Right lobe of liver (tissue), 4 donors: ENCODE data around the gene FMO2.
A peak's percentile ranks its signal among the peaks of the same experiment; 100 is the strongest.

Experiments
- POLR2A ChIP-seq: fragments of 450-650 bp; IDR thresholded peaks from one replicate; pipeline ENCODE4 v1.6.1; 2017; ENCODE audit warnings: antibody characterized with exemption, mild to moderate bottlenecking
- TF ChIP-seq, protein P1 (sequence below), 4 donors: fragments of 200-600 bp in 3 of 4; fragments of 450-650 bp in 1 of 4; IDR thresholded peaks; one replicate each; pipeline versions ENCODE4 v1.5.1 to v1.8.0; 2016 to 2022; ENCODE audit warnings: antibody characterized with exemption in 4 of 4, mild to moderate bottlenecking in 2 of 4
- donor health status: DM: no; HTN: no; CAD: no.
- donor health status: DM: no; HTN: no; CAD: no.
- donor health status: DM: no; HTN: yes; CAD: no.

DNA sequence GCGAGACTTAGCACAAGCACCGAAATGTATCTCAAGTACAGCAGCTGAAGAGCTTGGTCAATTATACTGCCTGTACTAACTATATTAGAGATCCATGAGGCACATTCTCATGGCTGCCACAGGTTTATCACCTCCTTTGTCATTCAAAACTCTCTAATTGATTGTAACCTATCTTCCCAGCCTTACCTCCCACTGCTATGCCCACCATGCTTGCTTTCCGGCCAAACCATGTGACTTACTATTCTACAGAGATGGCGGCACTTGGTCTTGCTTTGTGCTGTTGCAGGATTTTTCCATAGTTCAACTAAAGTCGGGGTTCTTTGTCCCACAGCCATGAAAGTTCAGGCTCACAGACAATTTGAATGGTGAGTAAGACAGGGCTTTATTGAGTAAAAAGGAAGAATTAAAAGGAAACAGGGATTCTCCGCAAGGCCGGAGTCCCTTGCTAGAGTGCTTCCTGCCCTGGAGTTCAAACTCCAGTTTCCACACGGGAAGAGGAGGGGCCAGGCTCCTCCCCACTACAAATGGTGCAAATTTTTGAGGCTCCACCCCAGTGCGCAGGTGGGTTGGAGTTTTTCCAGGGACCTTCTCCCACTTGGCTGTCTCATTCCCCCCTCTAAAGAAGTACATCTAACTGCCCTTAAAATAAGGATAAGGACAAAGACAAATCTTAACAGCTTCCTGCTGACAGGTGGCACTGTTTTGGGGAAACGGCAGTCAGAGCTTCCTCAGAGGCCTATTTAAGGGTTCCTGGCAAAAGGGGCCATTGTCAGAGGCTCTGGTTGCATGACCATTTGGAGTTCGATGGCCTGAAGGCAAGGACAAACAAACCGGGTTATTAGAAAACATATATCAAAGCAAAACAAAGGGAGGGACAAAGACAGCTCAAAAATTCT, 28.7 kb downstream of the FMO2 start:
- TF ChIP-seq, protein P1, sequence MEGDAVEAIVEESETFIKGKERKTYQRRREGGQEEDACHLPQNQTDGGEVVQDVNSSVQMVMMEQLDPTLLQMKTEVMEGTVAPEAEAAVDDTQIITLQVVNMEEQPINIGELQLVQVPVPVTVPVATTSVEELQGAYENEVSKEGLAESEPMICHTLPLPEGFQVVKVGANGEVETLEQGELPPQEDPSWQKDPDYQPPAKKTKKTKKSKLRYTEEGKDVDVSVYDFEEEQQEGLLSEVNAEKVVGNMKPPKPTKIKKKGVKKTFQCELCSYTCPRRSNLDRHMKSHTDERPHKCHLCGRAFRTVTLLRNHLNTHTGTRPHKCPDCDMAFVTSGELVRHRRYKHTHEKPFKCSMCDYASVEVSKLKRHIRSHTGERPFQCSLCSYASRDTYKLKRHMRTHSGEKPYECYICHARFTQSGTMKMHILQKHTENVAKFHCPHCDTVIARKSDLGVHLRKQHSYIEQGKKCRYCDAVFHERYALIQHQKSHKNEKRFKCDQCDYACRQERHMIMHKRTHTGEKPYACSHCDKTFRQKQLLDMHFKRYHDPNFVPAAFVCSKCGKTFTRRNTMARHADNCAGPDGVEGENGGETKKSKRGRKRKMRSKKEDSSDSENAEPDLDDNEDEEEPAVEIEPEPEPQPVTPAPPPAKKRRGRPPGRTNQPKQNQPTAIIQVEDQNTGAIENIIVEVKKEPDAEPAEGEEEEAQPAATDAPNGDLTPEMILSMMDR (IDR thresholded peaks at IDR 0.05): peak in 1 of 4 donors; percentile 6
- peak; percentile 37 for TF ChIP-seq POLR2A
